Motor neuron (in vitro differentiated cells): ENCODE measurements around the gene NGB. TPM values are rescaled to one million over a fixed set of nuclear protein-coding genes. Genes with fewer than 3 reads are reported as not detected.

ENCODE experiments used
- ATAC-seq, 8 experiments: fragments of 200-7000 bp; cut with Tn5 transposase; replicated peaks in 6 of 8; 2 replicates each; pipeline ENCODE4 v1.8.0; 2021; ENCODE audit warnings: mild to moderate bottlenecking in 8 of 8, moderate library complexity in 8 of 8
- H3K27ac ChIP-seq, 2 donors: fragments of 250-450 bp; sonication (Bioruptor Pico); 2 replicates each; pipeline ENCODE4 v1.9.0; 2021; ENCODE audit warnings: antibody characterized with exemption in 2 of 2, mild to moderate bottlenecking in 2 of 2, moderate library complexity in 1 of 2
- H3K4me1 ChIP-seq, 2 donors: fragments of 250-450 bp; sonication (Bioruptor Pico); replicated peaks in 1 of 2; 2 replicates each; pipeline ENCODE4 v1.6.1; 2021; ENCODE audit warnings: antibody characterized with exemption in 2 of 2, mild to moderate bottlenecking in 2 of 2, moderate library complexity in 1 of 2
- H3K4me3 ChIP-seq, 5 donors: fragments of 250-450 bp; sonication (Bioruptor Pico); 2 replicates each; pipeline ENCODE4 v1.9.0; 2021; ENCODE audit warnings: antibody characterized with exemption in 5 of 5, mild to moderate bottlenecking in 5 of 5, moderate library complexity in 4 of 5
- WGBS, 10 experiments: fragments of 450-650 bp; shearing (Covaris generic); methylation state at CpG; one replicate each; pipeline ENCODE4 v1.0.0; 2022; 5-methylcytosine and 5-hydroxymethylcytosine counted together
- in situ Hi-C, 9 experiments: fragments of 400-800 bp; cut with MboI; loops; one replicate each; pipeline ENCODE4 v1.15.0; 2021; ENCODE audit warnings: low sequenced_read_pairs in 9 of 9, low pct_unique_long_range_greater_than_20kb in 2 of 9; ENCODE audit not compliant: unreplicated experiment in 9 of 9
- total RNA-seq, 8 experiments: library from RNA; unstranded; fragments of 300-600 nt; gene quantifications; 2 replicates each; pipeline versions ENCODE4 v1.2.3 to v1.2.4, GENCODE V29; 2022

Gene NGB
- total RNA-seq, 8 experiments from 2014 or later = 0.09 to 0.85 (median 0.35) TPM; not detected in 1

GRCh38 chr14:77270361-77271112 lies 469 bp downstream of the NGB start:
- peak in 6 of 8 experiments; percentile 18 to 46 (median 32) for ATAC-seq
- Histone ChIP-seq H3K4me1 (peaks cover 14 to 16% of the 10 kb centered on the region in 2 donors), H3K4me3 (peak overlapping the region; percentile 16 to 25 (median 20)), H3K27ac (no peak overlapping the region)
- WGBS, 10 experiments = no CpG with 5 or more reads among the region's 84 CpGs
- in situ Hi-C loops = no loop called here

- no peak overlapping the region for H3K27ac ChIP-seq
- H3K4me3 ChIP-seq = no peak overlapping the region
- in situ Hi-C loops = no loop called here
- 10 to 83% (median 48%) methylated on average over 1 to 3 of the region's 8 CpGs; no CpG with 5 or more reads in 5 of the 10 experiments for WGBS, 10 experiments
- no peak for ATAC-seq
- H3K4me1 ChIP-seq = peaks cover 0 to 8% of the 10 kb centered on the region in 2 donors
Observed at GRCh38 chr14:77268989-77269600, 1.9 kb downstream of the NGB start.

GRCh38 chr14:77267937-77268699 lies 2.9 kb downstream of the NGB start:
- H3K27ac ChIP-seq = no peak overlapping the region
- ATAC-seq = no peak
- in situ Hi-C loops = no loop called here
- H3K4me1 ChIP-seq = peaks cover 0 to 8% of the 10 kb centered on the region in 2 donors
- WGBS, 10 experiments = 20 to 100% (median 82%) methylated on average over 1 to 2 of the region's 5 CpGs; no CpG with 5 or more reads in 4 of the 10 experiments
- H3K4me3 ChIP-seq = no peak overlapping the region

- ATAC-seq = no peak
- Histone ChIP-seq H3K27ac (no peak overlapping the region), H3K4me3 (no peak overlapping the region), H3K4me1 (peaks cover 0 to 8% of the 10 kb centered on the region in 2 donors)
- 80 to 87% methylated on average over 3 to 4 of the region's 8 CpGs; no CpG with 5 or more reads in 8 of the 10 experiments for WGBS, 10 experiments
- in situ Hi-C loops = no loop called here
Observed at GRCh38 chr14:77266336-77266735, 4.7 kb downstream of the NGB start.

- peak in 3 of 8 experiments; percentile 23 to 55 (median 51) for ATAC-seq
- in situ Hi-C loops = no loop called here
- WGBS, 10 experiments = 33 to 100% (median 70%) methylated on average over 1 to 7 of the region's 16 CpGs; no CpG with 5 or more reads in 4 of the 10 experiments
- H3K27ac ChIP-seq = no peak overlapping the region
- H3K4me3 ChIP-seq = no peak overlapping the region
- H3K4me1 ChIP-seq = peaks cover 0 to 3% of the 10 kb centered on the region in 2 donors
Observed at GRCh38 chr14:77265561-77266335, 5.3 kb downstream of the NGB start.

GRCh38 chr14:77265187-77265515 lies 5.9 kb downstream of the NGB start:
- in situ Hi-C loops = no loop called here
- WGBS, 10 experiments = 0 to 100% (median 59%) methylated on average over 1 to 2 of the region's 2 CpGs; no CpG with 5 or more reads in 6 of the 10 experiments
- H3K4me1 ChIP-seq = no peaks in the 10 kb centered on the region
- ATAC-seq = no peak
- no peak overlapping the region for H3K4me3 ChIP-seq
- no peak overlapping the region for H3K27ac ChIP-seq

- 60 to 94% (median 90%) methylated on average over 1 to 9 of the region's 16 CpGs; no CpG with 5 or more reads in 4 of the 10 experiments for WGBS, 10 experiments
- in situ Hi-C loops = no loop called here
- Histone ChIP-seq H3K4me3 (no peak overlapping the region), H3K4me1 (no peaks in the 10 kb centered on the region), H3K27ac (no peak overlapping the region)
- no peak for ATAC-seq
Observed at GRCh38 chr14:77264466-77265186, 6.4 kb downstream of the NGB start.

- in situ Hi-C loops = no loop called here
- peak; percentile 26 to 75 (median 56) for ATAC-seq
- Histone ChIP-seq H3K27ac (no peak overlapping the region), H3K4me1 (no peaks in the 10 kb centered on the region), H3K4me3 (no peak overlapping the region)
- 10 to 100% (median 74%) methylated on average over 1 to 4 of the region's 10 CpGs; no CpG with 5 or more reads in 4 of the 10 experiments for WGBS, 10 experiments
Observed at GRCh38 chr14:77260631-77261030, 10.4 kb downstream of the NGB start.

GRCh38 chr14:77260199-77260598 lies 10.8 kb downstream of the NGB start:
- no peaks in the 10 kb centered on the region for H3K4me1 ChIP-seq
- WGBS, 10 experiments = 75 to 100% (median 85%) methylated on average over 1 to 5 of the region's 11 CpGs; no CpG with 5 or more reads in 6 of the 10 experiments
- no peak overlapping the region for H3K4me3 ChIP-seq
- H3K27ac ChIP-seq = no peak overlapping the region
- in situ Hi-C loops = no loop called here
- peak in 2 of 8 experiments; percentile 4 to 14 for ATAC-seq

- WGBS, 10 experiments = 0 to 75% (median 69%) methylated on average over 2 to 4 of the region's 11 CpGs; no CpG with 5 or more reads in 7 of the 10 experiments
- no peaks in the 10 kb centered on the region for H3K4me1 ChIP-seq
Observed at GRCh38 chr14:77259025-77259715, 11.8 kb downstream of the NGB start.

GRCh38 chr14:77258566-77258965 lies 12.4 kb downstream of the NGB start:
- Histone ChIP-seq H3K4me3 (no peak overlapping the region), H3K4me1 (no peaks in the 10 kb centered on the region), H3K27ac (no peak overlapping the region)
- in situ Hi-C loops = no loop called here
- 77 to 90% methylated on average over 2 to 3 of the region's 5 CpGs; no CpG with 5 or more reads in 8 of the 10 experiments for WGBS, 10 experiments
- no peak for ATAC-seq

More at GRCh38 chr14:77259025-77259715, 11.8 kb downstream of the NGB start:
- Histone ChIP-seq H3K4me3 (no peak overlapping the region), H3K27ac (no peak overlapping the region)
- peak in 2 of 8 experiments; percentile 18 to 39 for ATAC-seq
- in situ Hi-C loops = no loop called here
